HG03175 (cell line): Measurements from ENCODE around the gene STPG2.
"Not testable (repeated sequence)": the region's sequence is repeated elsewhere in the genome, so short reads cannot be mapped to it uniquely, and the experiment has no call there.

Experiments
- ATAC-seq: cut with Tn5 transposase; IDR thresholded peaks from one replicate; pipeline ENCODE4 v1.9.1; 2021; ENCODE audit warnings: mild to moderate bottlenecking, moderate library complexity; ENCODE audit not compliant: unreplicated experiment

STPG2 gene

DNA sequence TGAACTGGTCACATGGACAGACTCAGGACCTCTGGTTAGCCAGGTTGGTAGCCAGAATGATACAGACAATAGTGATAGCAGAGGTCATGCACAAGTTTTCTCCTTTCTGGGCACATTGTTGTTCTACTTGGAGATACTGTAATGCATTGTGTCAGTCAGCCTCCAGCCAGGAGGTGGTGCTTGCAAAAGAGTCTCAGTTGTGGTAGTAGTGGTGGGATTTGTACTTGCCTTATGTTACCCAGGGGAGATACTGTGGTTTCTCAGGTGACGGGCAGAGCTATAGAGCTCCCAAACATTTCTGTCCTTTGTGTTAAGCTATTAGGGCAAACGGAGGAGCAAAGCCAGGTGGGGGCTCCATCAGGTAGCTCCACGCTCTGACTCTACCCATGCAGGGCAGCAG lies 190.5 kb downstream of the STPG2 start:
- no peak for ATAC-seq

DNA sequence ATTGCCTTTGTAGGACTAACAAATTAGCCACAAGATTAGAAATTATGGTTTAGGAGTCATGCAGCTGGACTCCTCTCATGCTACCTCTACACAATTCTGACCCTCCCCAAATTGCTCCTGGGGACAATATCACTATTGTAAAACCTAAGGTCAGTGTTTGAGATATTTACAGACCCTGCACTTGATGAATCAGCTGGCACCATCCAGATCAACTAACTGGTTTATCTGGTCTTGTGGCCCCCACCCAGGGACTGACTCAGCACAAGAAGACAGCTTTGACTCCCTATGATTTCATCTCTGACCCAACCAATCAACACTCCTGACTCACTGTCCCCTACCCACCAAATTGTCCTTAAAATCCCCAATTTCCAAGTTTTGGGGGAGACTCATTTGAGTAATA lies 192.4 kb downstream of the STPG2 start:
- ATAC-seq: no peak

GRCh38 chr4:97942951-97943350 lies 200.3 kb downstream of the STPG2 start:
- no peak for ATAC-seq

DNA sequence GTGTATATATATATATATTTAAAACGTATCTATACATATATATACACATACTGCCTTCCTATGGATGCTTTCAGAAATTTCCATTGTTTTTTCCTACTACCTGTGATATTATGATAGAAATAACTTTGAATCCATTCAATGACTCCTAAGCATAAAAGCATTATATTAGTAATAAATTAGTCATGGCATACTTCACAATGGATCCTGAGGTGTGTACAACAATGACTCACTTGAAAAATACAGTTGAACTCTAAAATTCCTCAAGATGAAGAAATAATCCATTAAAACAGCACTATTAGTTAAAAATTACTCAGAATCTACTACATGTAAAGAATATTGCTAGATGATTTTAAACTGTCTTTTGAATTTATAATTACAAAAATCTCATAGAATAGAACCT lies 201.1 kb downstream of the STPG2 start:
- ATAC-seq: no peak

GRCh38 chr4:97938141-97938540 lies 205.1 kb downstream of the STPG2 start:
- no peak for ATAC-seq

DNA sequence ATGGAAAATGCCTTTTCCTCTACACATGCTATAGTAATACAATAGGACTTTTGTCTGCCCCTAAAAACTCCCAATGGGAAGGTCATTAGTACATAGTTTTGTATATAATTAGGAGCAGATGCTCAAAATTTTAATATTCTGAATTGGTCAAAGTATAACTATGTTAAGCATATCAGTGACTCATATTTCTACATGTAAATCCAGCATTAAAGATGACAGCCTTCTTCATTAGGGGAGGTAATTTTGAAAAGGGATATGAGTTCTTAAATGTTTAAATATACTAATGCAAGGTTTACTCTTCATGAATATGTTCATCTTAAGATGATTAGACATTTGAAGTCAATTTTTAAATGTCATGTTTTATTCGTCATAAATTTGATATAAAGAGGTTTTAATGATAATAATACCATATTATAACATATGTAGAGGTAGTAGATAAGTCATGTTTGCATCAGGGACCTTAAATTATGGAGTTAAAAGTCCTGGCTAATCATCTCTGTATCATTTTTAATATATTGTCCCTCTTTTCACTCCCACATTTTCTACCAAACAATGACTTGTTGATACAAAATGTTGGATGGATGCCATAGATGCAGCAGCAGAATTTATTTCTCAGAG lies 218.8 kb downstream of the STPG2 start:
- ATAC-seq: no peak

DNA sequence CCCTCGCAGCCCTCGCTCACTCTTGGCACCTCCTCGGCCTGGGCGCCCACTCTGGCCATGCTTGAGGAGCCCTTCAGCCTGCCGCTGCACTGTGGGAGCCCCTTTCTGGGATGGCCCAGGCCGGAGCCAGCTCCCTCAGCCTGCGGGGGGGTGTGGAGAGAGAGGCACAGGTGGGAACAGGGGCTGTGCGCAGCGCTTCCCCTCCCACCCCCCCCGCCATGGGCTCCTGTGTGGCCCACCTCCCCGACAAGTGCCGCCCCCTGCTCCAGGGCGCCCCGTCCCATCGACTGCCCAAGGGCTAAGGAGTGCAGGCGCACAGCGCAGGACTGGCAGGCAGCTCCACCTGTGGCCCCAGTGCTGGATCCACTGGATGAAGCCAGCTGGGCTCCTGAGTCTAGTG lies 220.2 kb downstream of the STPG2 start:
- no peak for ATAC-seq

GRCh38 chr4:97917115-97917514 lies 226.2 kb downstream of the STPG2 start:
- no peak for ATAC-seq

DNA sequence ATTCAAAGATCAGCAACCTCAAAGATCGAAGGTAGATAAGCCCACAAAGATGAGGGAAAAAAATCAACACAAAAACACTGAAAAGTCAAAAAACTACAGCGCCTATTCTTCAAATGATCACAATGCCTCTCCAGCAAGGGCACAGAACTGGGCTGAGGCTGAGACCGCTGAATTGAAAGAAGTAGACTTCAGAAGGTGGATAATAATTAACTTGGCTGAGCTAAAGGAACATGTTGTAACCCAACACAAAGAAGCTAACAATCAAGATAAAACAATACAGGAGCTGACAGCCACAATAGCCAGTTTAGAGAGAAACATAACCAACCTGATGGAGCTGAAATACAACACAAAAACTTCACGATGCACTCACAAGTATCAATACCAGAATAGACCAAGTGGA lies 231.1 kb downstream of the STPG2 start:
- no peak for ATAC-seq

- ATAC-seq: no peak
Observed at GRCh38 chr4:97911236-97911906, 231.9 kb downstream of the STPG2 start.

- ATAC-seq: peak; percentile 87
Observed at GRCh38 chr4:97910005-97910404, 233.3 kb downstream of the STPG2 start.

DNA sequence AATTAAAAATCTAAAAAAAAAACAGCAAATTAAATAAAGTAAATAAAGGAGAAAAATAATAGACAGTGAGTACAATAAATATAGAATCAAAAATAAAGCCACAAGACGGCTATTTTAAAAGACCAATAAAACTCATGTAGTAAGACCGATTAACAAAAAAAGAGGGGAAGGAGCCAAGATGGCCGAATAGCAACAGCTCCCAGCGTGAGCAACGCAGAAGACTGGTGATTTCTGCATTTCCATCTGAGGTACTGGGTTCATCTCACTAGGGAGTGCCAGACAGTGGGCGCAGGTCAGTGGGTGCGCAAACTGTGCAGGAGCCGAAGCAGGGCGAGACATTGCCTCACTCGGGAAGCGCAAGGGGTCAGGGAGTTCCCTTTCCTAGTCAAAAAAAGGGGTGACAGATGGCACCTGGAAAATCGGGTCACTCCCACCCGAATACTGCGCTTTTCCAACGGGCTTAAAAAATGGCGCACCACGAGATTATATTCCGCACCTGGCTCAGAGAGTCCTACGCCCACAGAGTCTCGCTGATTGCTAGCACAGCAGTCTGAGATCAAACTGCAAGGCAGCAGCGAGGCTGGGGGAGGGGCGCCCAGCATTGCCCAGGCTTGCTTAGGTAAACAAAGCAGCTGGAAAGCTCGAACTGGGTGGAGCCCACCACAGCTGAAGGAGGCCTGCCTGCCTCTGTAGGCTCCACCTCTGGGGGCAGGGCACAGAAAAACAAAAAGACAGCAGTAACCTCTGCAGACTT lies 239.7 kb downstream of the STPG2 start:
- not testable (repeated sequence) for ATAC-seq

DNA sequence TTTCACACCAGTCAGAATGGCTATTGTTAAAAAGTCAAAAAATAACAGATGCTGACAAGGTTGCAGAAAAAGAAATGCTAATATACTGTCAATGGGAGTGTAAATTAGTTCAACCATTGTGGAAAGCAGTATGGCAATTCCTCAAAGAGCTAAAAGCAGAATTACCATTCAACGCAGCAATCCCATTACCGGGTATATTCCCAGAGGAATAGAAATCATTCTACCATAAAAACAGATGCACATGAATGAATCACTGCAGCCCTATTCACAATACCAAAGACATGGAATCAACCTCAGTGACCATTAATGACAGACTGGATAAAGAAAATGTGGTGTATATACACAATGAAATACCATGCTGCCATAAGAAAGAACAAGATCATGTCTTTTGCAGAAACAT lies 243.0 kb downstream of the STPG2 start:
- no peak for ATAC-seq

- no peak for ATAC-seq
Observed at GRCh38 chr4:97892592-97893266, 250.5 kb downstream of the STPG2 start.

GRCh38 chr4:97879942-97880341 lies 263.3 kb downstream of the STPG2 start:
- no peak for ATAC-seq

- no peak for ATAC-seq
Observed at GRCh38 chr4:97868097-97868496, 275.2 kb downstream of the STPG2 start.

DNA sequence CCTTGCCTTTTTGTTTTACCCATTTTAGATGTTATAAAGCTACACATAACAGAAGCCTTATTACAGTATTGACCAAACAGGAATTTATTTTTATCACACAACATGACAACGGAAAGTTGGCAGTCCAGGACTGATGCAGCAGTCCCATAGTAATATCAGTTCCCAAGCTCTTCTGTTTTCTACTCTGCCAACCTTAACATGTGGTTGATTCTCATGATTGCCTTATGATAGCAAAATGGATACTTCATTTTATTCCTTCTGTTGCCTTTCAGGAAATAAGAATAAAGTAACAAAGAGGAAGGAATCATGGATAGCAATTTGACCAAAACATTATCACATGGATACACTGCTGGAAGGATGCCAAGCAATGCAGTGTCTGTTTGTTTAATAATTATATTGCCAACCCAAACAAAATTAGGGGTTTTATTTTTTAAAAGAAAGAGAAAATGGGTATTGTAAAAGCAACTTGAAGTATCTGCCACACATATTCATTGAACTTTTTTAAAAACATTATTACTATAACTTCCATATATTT lies 275.7 kb downstream of the STPG2 start:
- no peak for ATAC-seq

DNA sequence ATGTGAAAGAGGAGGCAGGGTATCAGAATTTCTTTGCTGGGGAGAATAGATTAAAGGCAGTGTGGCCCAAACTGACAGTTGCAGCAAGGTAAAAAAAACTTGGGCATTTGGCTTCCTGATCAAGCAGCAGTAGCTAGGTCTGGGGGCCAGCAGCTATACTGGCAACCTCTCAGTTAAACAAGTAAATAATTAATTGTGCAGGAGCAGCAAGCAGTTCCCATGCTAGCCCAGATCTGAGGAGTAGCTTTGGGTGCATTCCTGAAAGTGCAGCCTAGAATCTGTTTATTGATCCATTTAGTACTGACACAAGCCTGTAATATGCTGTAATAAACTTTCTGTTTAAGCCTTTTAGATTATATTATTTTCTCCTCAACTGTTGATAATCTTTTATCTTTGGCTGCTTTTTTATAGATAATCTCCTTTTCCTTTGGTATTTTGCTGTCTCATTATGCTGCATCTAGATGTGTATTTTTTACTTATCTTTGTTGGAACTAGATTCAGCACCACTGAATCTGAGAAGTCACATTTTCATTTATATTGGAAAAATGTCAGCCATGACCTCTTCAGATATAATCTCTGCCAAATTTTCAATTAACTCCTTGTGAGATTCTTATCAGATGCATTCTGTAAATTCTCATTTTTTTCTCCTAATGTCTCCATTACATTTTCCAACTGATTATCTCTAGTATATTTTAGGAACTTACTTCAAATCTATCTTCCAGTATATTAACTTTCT lies 276.3 kb downstream of the STPG2 start:
- ATAC-seq: no peak

- ATAC-seq: no peak
Observed at GRCh38 chr4:97851115-97851514, 292.2 kb downstream of the STPG2 start.

DNA sequence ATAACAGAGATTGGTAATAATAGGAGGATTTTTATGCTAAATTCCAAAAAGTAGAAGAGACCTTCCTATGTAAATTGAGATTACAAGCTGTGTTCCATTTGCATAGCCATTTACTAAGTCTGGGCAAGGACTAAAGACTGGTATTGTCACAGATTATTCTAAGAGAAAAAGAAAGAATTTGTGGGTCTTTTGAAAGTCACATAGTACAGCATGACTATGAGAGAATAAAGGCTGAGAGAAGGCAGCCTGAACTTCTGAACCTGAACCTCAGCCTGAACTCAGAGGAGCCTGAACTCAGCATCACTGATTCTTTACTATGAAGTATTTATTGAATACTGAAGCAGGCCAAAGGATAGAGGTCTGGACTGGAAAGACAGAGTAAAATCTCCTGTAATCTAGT lies 297.5 kb downstream of the STPG2 start:
- no peak for ATAC-seq

DNA sequence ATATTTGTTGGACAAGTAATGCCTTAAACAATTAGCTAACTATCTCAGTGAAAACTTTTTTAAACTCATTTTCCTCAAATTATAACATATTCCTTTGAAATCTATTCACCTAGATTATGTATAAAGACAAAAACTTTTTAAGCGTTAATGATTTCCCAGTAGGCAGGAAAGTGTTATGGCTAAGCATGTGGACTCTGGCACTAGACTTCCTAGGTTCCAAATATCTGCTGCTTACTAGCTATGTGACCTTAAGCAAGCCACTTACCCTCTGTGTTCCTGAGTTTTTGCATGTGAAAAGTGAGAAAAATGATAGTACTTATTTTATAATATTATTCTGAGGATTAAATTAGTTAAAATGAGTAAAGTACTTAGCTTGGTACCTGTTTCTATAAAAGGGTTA lies 301.8 kb downstream of the STPG2 start:
- no peak for ATAC-seq
